MM.1S (cell line): ENCODE data around the gene TCF7.

ENCODE experiments used
- DNase-seq: peaks from one replicate; pipeline ENCODE4 v3.0.0-alpha.2; 2015
- H2AFZ ChIP-seq: fragments of 300-600 bp; sonication (generic); 2 replicates; pipeline ENCODE4 v1.6.0; 2016; ENCODE audit warnings: antibody characterized with exemption, low read length
- H3F3A ChIP-seq: fragments of 300-600 bp; sonication (generic); 2 replicates; pipeline ENCODE4 v1.6.1; 2016; ENCODE audit warnings: mild to moderate bottlenecking, antibody characterized with exemption, low read length, moderate library complexity, mixed read lengths; ENCODE audit not compliant: insufficient read depth
- H3K27ac ChIP-seq: fragments of 300-600 bp; sonication (generic); 2 replicates; pipeline ENCODE4 v1.5.1; 2016; ENCODE audit warnings: mild to moderate bottlenecking, low read length
- H3K27me3 ChIP-seq: fragments of 300-600 bp; sonication (generic); replicated peaks from 2 replicates; pipeline ENCODE4 v1.6.0; 2016; ENCODE audit warnings: low read length; ENCODE audit not compliant: insufficient read depth
- H3K36me3 ChIP-seq: fragments of 300-600 bp; sonication (generic); replicated peaks from 2 replicates; pipeline ENCODE4 v1.6.1; 2016; ENCODE audit warnings: mild to moderate bottlenecking, low read length, mixed read lengths; ENCODE audit not compliant: insufficient read depth
- H3K4me1 ChIP-seq: fragments of 300-600 bp; sonication (generic); 2 replicates; pipeline ENCODE4 v1.6.1; 2016; ENCODE audit warnings: low read length, mixed read lengths
- H3K4me2 ChIP-seq: fragments of 300-600 bp; sonication (generic); 2 replicates; pipeline ENCODE4 v1.6.0; 2016; ENCODE audit warnings: low read depth, low read length
- H3K4me3 ChIP-seq: fragments of 300-600 bp; sonication (generic); 2 replicates; pipeline ENCODE4 v1.5.1; 2016; ENCODE audit warnings: low read length, mixed read lengths
- H3K79me2 ChIP-seq: fragments of 300-600 bp; sonication (generic); 2 replicates; pipeline ENCODE4 v1.6.1; 2016; ENCODE audit warnings: mixed run types, low read length, mixed read lengths
- H3K9ac ChIP-seq: fragments of 300-600 bp; sonication (generic); 2 replicates; pipeline ENCODE4 v1.6.1; 2016; ENCODE audit warnings: low read length, mixed read lengths
- H3K9me2 ChIP-seq: fragments of 300-600 bp; sonication (generic); replicated peaks from 2 replicates; pipeline ENCODE4 v1.6.1; 2016; ENCODE audit warnings: mild to moderate bottlenecking, low read length, mixed read lengths; ENCODE audit not compliant: insufficient read depth
- H3K9me3 ChIP-seq: fragments of 300-600 bp; sonication (generic); replicated peaks from 2 replicates; pipeline ENCODE4 v1.6.1; 2016; ENCODE audit warnings: mild to moderate bottlenecking, low read length, mixed read lengths; ENCODE audit not compliant: insufficient read depth
- H4K20me1 ChIP-seq: fragments of 300-600 bp; sonication (generic); 2 replicates; pipeline ENCODE4 v1.6.1; 2016; ENCODE audit warnings: mild to moderate bottlenecking, low read length, moderate library complexity, mixed read lengths; ENCODE audit not compliant: insufficient read depth
- CTCF ChIP-seq: fragments of 300-600 bp; sonication (generic); IDR thresholded peaks from 2 replicates; pipeline ENCODE4 v1.5.1; 2016; ENCODE audit warnings: antibody characterized with exemption, low read length, mixed read lengths
- EZH2 ChIP-seq: fragments of 300-600 bp; sonication (generic); optimal IDR thresholded peaks from 2 replicates; pipeline ENCODE3; 2017; ENCODE audit warnings: low read depth, mild to moderate bottlenecking, antibody characterized with exemption, low read length, mixed read lengths
- EZH2phosphoT487 ChIP-seq: fragments of 300-600 bp; sonication (generic); IDR thresholded peaks from 2 replicates; pipeline ENCODE4 v1.6.1; 2018; ENCODE audit warnings: antibody characterized with exemption, low read length

The TCF7 gene

GRCh38 chr5:134095293-134095692, 19.2 kb upstream of the TCF7 start:
- DNase-seq = no peak
- Histone ChIP-seq H3K4me1 (peaks cover 13% of the 10 kb centered on the region), H3K27me3 (no peaks in the 10 kb centered on the region), H3K9me3 (no peaks in the 10 kb centered on the region), H3K4me2 (no peak overlapping the region), H3K4me3 (no peak overlapping the region), H3F3A (peaks cover 12% of the 10 kb centered on the region), H2AFZ (no peak overlapping the region), H3K27ac (no peak overlapping the region), H3K79me2 (no peaks in the 10 kb centered on the region), H4K20me1 (no peaks in the 10 kb centered on the region), H3K9ac (no peak overlapping the region), H3K36me3 (no peaks in the 10 kb centered on the region), H3K9me2 (no peaks in the 10 kb centered on the region)
- TF ChIP-seq EZH2phosphoT487 (no peak), CTCF (no peak), EZH2 (no peak)

- Histone ChIP-seq H3K9ac (no peak overlapping the region), H3K27me3 (no peaks in the 10 kb centered on the region), H3F3A (peaks cover 17% of the 10 kb centered on the region), H3K4me3 (no peak overlapping the region), H3K79me2 (no peaks in the 10 kb centered on the region), H3K36me3 (no peaks in the 10 kb centered on the region), H2AFZ (no peak overlapping the region), H3K4me1 (peaks cover 19% of the 10 kb centered on the region), H3K4me2 (no peak overlapping the region), H4K20me1 (no peaks in the 10 kb centered on the region), H3K27ac (no peak overlapping the region), H3K9me2 (no peaks in the 10 kb centered on the region), H3K9me3 (no peaks in the 10 kb centered on the region)
- no peak for DNase-seq
- no peak for TF ChIP-seq EZH2
- no peak for TF ChIP-seq EZH2phosphoT487
- no peak for TF ChIP-seq CTCF
These were observed 18.4 kb upstream of the TCF7 start for GRCh38 chr5:134095887-134096589.

GRCh38 chr5:134097211-134097749, 17.2 kb upstream of the TCF7 start:
- peaks cover 17% of the 10 kb centered on the region for H3F3A ChIP-seq
- H3K79me2 ChIP-seq = no peaks in the 10 kb centered on the region
- H3K4me3 ChIP-seq = no peak overlapping the region
- H2AFZ ChIP-seq = no peak overlapping the region
- no peaks in the 10 kb centered on the region for H3K9me2 ChIP-seq
- DNase-seq = no peak
- TF ChIP-seq EZH2 = no peak
- TF ChIP-seq EZH2phosphoT487 = no peak
- TF ChIP-seq CTCF = no peak
- no peaks in the 10 kb centered on the region for H3K36me3 ChIP-seq
- H3K9ac ChIP-seq = no peak overlapping the region
- peaks cover 24% of the 10 kb centered on the region for H3K4me1 ChIP-seq
- no peaks in the 10 kb centered on the region for H4K20me1 ChIP-seq
- no peaks in the 10 kb centered on the region for H3K9me3 ChIP-seq
- H3K27ac ChIP-seq = no peak overlapping the region
- H3K4me2 ChIP-seq = no peak overlapping the region
- no peaks in the 10 kb centered on the region for H3K27me3 ChIP-seq
